ENCODE measurements around the gene OLFM2. TPM values are rescaled to one million over a fixed set of nuclear protein-coding genes. Genes with fewer than 3 reads are reported as not detected.

The OLFM2 gene
- total RNA-seq, 2 experiments from 2014 or later: 0.27 TPM; not detected in 1

DNA sequence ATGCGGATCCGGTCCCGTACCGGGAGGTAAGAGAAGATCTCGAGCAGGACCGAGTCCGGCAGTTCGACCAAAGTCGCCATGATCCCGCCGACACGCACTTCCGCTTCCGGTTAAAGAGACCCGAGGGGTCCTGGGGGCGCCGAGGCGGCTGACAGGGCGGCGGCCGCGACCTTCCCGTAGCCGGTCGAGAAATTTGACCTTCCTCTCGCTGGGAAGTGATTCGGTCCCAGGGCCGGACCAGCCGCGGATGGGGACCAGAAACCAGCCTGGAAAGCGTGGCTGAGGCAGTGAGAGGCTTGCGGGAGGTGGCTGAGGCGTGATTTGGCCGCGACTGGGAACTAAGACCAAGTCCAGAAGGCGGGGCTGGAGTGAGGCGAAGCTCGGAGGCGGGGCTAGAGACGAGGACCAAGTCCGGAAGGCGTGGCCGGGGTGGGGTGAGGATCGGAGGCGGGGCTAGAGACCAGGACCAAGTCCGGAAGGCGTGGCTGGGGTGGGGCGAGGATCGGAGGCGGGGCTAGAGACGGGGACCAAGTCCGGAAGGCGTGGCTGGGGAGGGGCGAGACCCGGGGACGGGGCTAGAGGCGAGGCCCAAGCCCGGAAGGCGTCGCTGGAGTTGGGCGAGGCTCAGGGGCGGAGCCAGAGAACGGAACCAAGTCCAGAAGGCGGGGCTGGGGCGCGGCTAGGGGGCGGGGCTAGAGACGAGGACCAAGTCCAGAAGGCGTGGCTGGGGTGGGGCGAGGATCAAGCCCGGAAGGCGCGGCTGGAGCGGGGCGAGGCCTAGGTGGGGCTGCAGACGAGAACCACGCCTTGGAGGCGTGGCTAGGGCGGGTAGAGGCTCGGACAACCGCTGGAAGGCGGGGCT is 117.3 kb downstream of the OLFM2 start, which contains the start of gene FBXL12:
Gene FBXL12, minus strand, starts transcription at position 346 of the 862 bp plus-strand sequence. Its CDS starts 266 bp downstream, at position 80.
- ChIA-PET POLR2A (interaction anchor here (0.6 to 1.1 kb wide), 2 partner anchors 16 to 50 kb away, joined by 3 to 5 read pairs; partner anchors contain the start of genes PIN1 and ZNF846), CTCF (interaction anchor here (0.6 to 1.0 kb wide), 2 partner anchors 193 to 782 kb away, joined by 3 to 6 read pairs; no protein-coding TSS in a partner anchor)

DNA sequence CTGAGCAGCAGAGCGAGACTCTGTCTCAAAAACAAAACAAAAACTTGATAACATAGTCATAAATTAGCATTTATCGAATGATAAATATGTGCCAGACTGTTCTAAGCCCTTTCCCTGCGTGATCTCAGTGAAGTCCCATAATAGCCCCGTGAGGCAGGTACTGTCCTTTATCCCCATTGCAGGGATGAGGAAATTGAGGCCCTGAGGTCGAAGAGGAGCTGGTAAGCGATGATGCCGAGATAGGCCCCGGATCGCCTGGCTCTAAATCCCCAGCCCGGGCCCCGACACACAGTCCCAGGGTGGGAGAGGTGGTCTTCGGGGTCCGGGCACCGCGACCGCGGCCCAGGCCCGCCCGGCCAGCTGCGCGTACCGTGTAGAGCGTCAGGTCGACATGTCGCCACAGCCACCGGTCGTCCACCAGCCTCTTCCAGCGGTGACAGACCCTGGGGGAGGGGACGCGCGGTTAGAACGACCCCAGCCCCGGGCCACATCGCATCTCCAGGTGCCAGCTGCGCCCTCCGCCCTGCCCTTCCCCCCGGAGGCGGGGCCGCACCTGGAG is 118.1 kb downstream of the OLFM2 start:
- CTCF ChIA-PET: interaction anchor here (1.0 kb wide), 1 partner anchor 193 kb away, joined by 6 read pairs; no protein-coding TSS in a partner anchor
- POLR2A ChIA-PET: interaction anchor here (1.1 kb wide), 1 partner anchor 17 kb away, joined by 5 read pairs; the partner anchor contains the start of gene PIN1

DNA sequence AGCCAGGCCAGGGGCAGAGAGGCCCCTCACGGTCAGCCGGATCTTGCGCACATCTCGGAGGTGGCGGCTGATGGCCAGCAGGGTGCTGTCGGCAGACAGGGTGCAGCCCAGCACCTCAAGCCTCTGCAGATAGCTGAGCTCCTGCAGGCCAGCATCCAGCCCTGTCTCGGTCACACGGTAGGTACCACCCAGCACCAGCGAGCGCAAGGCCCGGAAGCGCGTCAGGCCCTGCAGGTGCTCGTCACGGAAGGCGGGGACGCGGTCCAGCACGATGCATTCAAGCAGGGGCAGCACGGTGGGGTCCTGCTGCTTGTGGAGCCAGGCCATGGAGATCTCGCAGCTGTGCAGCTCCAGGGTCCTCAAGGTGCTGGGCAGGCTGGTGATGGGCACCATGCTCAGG is 125.2 kb downstream of the OLFM2 start:
- CTCF ChIA-PET: no interaction called here

DNA sequence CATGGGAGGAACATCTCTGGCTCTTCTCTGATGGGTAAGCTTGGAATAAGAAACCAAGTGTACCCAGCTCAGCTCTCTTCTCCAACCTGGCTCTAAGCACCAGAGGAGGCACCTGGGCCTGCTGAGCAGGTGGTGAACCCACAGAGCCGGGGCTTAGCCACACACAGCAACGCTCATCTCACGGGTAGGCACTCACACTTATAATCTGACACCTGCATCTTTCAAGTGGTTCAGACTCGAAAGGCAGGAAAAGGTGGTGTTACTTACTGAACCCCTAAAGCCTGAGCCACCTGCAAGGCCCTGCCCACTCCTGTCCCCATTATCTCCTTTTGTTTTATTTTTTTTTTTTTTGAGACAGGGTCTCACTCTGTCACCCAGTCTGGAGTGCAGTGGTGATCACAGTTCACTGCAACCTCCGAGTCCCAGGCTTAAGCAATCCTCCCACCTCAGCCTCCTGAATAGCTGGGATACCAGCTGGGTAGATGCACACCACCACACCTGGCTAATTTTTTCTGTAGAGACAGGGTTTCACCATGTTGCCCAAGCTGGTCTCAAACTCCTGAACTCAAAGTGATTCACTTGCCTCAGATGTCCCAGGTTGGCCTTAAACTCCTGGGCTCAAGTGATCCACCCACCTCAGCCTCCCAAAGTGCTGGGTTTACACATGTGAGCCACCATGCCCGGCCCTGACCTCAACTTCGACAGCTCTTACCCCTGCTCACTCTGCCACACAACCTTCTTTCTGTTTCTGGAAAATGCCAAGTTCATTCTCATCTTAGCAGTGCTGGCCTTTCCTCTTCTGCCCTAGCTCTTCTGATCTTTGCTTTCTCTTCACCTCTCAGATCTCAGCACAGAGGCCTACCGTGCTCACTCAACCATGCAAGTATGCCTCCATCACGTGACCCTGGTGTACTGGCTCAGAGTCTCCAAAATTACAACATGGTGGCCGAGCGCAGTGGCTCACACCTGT is 127.2 kb downstream of the OLFM2 start:
- CTCF ChIA-PET: interaction anchor here (0.7 to 0.9 kb wide), 3 partner anchors 18 to 184 kb away, joined by 3 to 4 read pairs (median 3); no protein-coding TSS in a partner anchor
- POLR2A ChIA-PET: no interaction called here

More for the DNA sequence above, 125.2 kb downstream of the OLFM2 start:
- POLR2A ChIA-PET: no interaction called here

DNA sequence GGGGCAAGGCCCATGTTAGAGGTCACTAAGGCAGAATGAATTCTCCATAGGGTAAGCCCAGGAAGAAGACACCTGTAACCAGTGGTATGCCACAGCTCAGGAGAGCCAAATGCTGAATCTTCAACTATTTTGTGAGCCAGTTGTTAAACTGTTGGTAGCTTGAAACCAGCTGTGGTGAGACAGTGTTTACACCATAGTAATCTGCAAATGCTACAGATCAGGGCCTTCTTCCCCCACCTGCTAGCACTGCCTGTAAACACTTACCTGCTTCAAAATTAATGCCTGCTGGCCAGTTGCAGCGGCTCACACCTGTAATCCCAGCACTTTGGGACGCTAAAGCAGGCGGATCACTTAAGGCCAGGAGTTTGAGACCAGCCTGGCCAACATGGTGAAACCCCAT is 129.5 kb downstream of the OLFM2 start:
- ChIA-PET CTCF (no interaction called here), POLR2A (no interaction called here)

Other genes starting within 250 kb of the OLFM2 start
- 1 to 10 TPM; 4.0 to 4.7 TPM for gene ZNF846, start 167.8 kb downstream of the OLFM2 start, total RNA-seq
- 10 to 100 TPM; 24.7 TPM for gene FBXL12, start 117.4 kb downstream of the OLFM2 start, total RNA-seq
- gene UBL5, start 108.6 kb downstream of the OLFM2 start, total RNA-seq: 100 to 1,000 TPM; 342 to 354 TPM
- gene PIN1, start 101.2 kb downstream of the OLFM2 start, total RNA-seq: 100 to 1,000 TPM in 1 of 2 experiments, 10 to 100 TPM in 1; 95.5 to 107 TPM
- under 1 TPM; 0.50 to 0.63 TPM for gene COL5A3, start 74.0 kb upstream of the OLFM2 start, total RNA-seq
- not detected for gene RDH8, start 77.0 kb upstream of the OLFM2 start, total RNA-seq
- gene SHFL, start 149.8 kb upstream of the OLFM2 start, total RNA-seq: 10 to 100 TPM; 41.9 to 44.1 TPM
- gene ANGPTL6, start 166.2 kb upstream of the OLFM2 start, total RNA-seq: 10 to 100 TPM; 10.2 to 11.5 TPM
- gene PPAN, start 169.8 kb upstream of the OLFM2 start, total RNA-seq: 100 to 1,000 TPM; 294 to 298 TPM
- gene P2RY11, start 175.2 kb upstream of the OLFM2 start, total RNA-seq: 10 to 100 TPM; 68.6 to 68.9 TPM
- gene EIF3G, start 183.4 kb upstream of the OLFM2 start, total RNA-seq: 100 to 1,000 TPM; 311 to 312 TPM

Measured in activated CD8-positive, alpha-beta memory T cell treated with anti-CD3 and anti-CD28 coated beads for 36 hours (primary cell).